Parathyroid adenoma (tissue), 2 donors: ENCODE data around the gene GNG10.

Experiments used
- H2AFZ ChIP-seq: fragments of 300-600 bp; sonication (generic); one replicate; pipeline ENCODE4 v1.7.0; 2017; ENCODE audit warnings: antibody characterized with exemption, mild to moderate bottlenecking
- H3K27ac ChIP-seq: fragments of 300-600 bp; sonication (generic); one replicate; pipeline ENCODE4 v1.7.0; 2017
- H3K27me3 ChIP-seq: fragments of 300-600 bp; sonication (generic); one replicate; pipeline ENCODE4 v1.7.0; 2017; ENCODE audit warnings: low read length; ENCODE audit not compliant: control insufficient read depth, insufficient read depth
- H3K36me3 ChIP-seq: fragments of 300-600 bp; sonication (generic); one replicate; pipeline ENCODE4 v1.7.0; 2017; ENCODE audit warnings: low read length; ENCODE audit not compliant: control insufficient read depth, insufficient read depth
- H3K4me1 ChIP-seq: fragments of 300-600 bp; sonication (generic); one replicate; pipeline ENCODE4 v1.7.0; 2017; ENCODE audit warnings: control low read depth
- H3K4me2 ChIP-seq: fragments of 300-600 bp; sonication (generic); one replicate; pipeline ENCODE4 v1.7.0; 2017; ENCODE audit warnings: low read length
- H3K4me3 ChIP-seq: fragments of 300-600 bp; sonication (generic); one replicate; pipeline ENCODE4 v1.7.0; 2017; ENCODE audit warnings: low read depth, low read length
- H3K79me2 ChIP-seq: fragments of 300-600 bp; sonication (generic); one replicate; pipeline ENCODE4 v1.7.0; 2017; ENCODE audit warnings: control low read depth
- H3K9ac ChIP-seq: fragments of 300-600 bp; sonication (generic); one replicate; pipeline ENCODE4 v1.7.0; 2017; ENCODE audit warnings: mild to moderate bottlenecking
- H3K9me3 ChIP-seq: fragments of 300-600 bp; sonication (generic); one replicate; pipeline ENCODE4 v1.7.0; 2017; ENCODE audit warnings: low read length; ENCODE audit not compliant: control insufficient read depth
- TF ChIP-seq, protein P1 (sequence below): fragments of 300-600 bp; sonication (generic); IDR thresholded peaks from one replicate; pipeline ENCODE4 v1.7.0; 2017; ENCODE audit warnings: antibody characterized with exemption, mild to moderate bottlenecking
- donor health status: primary hyperparathyroidism.

GNG10 gene

GRCh38 chr9:111631214-111631971 is 30.0 kb upstream of the GNG10 start, which contains the start of gene DNAJC25:
TSS of gene DNAJC25 (plus strand) at chr9:111631334. CDS start at chr9:111631408, 74 bp downstream.
- H3K27ac ChIP-seq, result peak within 1 kb of the TSS; percentile 54
- TF ChIP-seq, protein P1, sequence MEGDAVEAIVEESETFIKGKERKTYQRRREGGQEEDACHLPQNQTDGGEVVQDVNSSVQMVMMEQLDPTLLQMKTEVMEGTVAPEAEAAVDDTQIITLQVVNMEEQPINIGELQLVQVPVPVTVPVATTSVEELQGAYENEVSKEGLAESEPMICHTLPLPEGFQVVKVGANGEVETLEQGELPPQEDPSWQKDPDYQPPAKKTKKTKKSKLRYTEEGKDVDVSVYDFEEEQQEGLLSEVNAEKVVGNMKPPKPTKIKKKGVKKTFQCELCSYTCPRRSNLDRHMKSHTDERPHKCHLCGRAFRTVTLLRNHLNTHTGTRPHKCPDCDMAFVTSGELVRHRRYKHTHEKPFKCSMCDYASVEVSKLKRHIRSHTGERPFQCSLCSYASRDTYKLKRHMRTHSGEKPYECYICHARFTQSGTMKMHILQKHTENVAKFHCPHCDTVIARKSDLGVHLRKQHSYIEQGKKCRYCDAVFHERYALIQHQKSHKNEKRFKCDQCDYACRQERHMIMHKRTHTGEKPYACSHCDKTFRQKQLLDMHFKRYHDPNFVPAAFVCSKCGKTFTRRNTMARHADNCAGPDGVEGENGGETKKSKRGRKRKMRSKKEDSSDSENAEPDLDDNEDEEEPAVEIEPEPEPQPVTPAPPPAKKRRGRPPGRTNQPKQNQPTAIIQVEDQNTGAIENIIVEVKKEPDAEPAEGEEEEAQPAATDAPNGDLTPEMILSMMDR, result no peak
- peaks cover 4% of the 10 kb centered on the region for H3K79me2 ChIP-seq
- H3K4me3 ChIP-seq, result peak within 1 kb of the TSS; percentile 85
- no peaks in the 10 kb centered on the region for H3K36me3 ChIP-seq
- no peaks in the 10 kb centered on the region for H3K27me3 ChIP-seq
- peak within 1 kb of the TSS; percentile 95 for H2AFZ ChIP-seq
- peak within 1 kb of the TSS; percentile 92 for H3K4me2 ChIP-seq
- H3K4me1 ChIP-seq, result no peaks in the 10 kb centered on the region
- no peaks in the 10 kb centered on the region for H3K9me3 ChIP-seq
- H3K9ac ChIP-seq, result peak within 1 kb of the TSS; percentile 28

DNA sequence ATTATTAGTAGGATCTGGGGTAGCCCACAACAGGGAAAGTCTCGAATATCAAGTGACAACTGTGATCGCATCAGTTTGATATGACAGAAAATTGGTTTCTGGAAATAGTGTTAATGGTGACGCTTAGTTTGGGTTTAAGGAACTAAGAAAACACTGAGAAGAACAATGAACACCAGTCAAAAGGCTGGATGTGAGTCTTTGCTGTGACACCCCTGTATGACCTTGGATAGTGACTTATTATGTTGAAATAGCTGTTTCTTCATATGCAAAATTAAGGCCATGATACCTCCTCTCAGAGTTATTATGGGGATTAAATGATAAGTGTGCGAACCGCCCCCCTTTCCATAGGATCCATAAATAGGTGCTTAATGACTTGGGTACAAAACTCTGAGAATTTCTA is 29.3 kb upstream of the GNG10 start:
- Histone ChIP-seq H3K27ac (no peak overlapping the region), H3K4me3 (peak overlapping the region; percentile 85), H3K79me2 (peaks cover 4% of the 10 kb centered on the region), H2AFZ (peak overlapping the region; percentile 95), H3K4me2 (peak overlapping the region; percentile 92), H3K27me3 (no peaks in the 10 kb centered on the region), H3K9ac (no peak overlapping the region), H3K9me3 (no peaks in the 10 kb centered on the region), H3K4me1 (no peaks in the 10 kb centered on the region), H3K36me3 (no peaks in the 10 kb centered on the region)
- TF ChIP-seq, protein P1, result no peak

DNA sequence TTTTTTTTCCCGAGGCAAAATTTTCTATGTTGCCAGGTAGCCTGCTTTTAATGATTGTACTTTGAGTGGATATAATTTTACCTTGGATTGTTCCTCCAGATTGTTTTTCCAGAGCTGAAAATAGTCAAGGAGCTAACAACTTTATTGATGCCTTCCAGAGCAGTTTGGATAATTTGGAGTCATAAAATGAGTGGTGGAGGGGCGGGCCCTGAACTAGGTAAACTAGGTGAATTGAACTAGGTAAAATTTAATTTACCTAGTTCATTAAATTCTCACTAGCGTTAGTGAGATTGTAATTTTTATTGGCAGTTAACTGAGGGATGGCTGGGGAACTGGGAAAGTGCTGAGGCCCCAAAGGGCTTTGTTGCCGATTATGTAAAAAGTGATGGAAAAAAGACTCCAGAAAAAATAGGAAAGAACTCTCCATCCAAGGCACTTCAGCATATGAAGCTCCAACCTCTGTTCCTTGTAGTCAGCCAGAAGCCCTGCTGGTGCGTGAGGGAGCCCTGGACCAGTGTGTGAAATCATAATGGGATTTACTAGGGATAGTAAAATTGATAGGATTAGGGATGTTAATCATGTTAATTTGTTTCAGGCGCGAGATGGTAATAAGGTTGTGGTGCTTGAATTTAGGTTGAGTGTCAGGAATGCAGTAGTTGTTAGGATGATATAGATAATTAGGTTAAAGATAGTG is 28.6 kb upstream of the GNG10 start:
- Histone ChIP-seq H3K9me3 (no peaks in the 10 kb centered on the region), H2AFZ (no peak overlapping the region), H3K27me3 (no peaks in the 10 kb centered on the region), H3K4me1 (no peaks in the 10 kb centered on the region), H3K4me2 (peak overlapping the region; percentile 92), H3K27ac (no peak overlapping the region), H3K4me3 (no peak overlapping the region), H3K79me2 (peaks cover 4% of the 10 kb centered on the region), H3K9ac (no peak overlapping the region), H3K36me3 (no peaks in the 10 kb centered on the region)
- TF ChIP-seq, protein P1, result no peak

- Histone ChIP-seq H3K4me3 (no peak overlapping the region), H3K4me2 (no peak overlapping the region), H3K9me3 (no peaks in the 10 kb centered on the region), H3K4me1 (peaks cover under 1% of the 10 kb centered on the region), H3K36me3 (no peaks in the 10 kb centered on the region), H2AFZ (no peak overlapping the region), H3K79me2 (peaks cover 4% of the 10 kb centered on the region), H3K27me3 (no peaks in the 10 kb centered on the region), H3K27ac (no peak overlapping the region), H3K9ac (no peak overlapping the region)
- TF ChIP-seq, protein P1, result no peak
These were observed 28.0 kb upstream of the GNG10 start for GRCh38 chr9:111633389-111633736.
